Vagina (tissue), 2 donors: ENCODE results near the gene ATG2A.

Experiments
- POLR2AphosphoS5 ChIP-seq, 2 donors: sonication (generic); formaldehyde crosslinking; IDR thresholded peaks; one replicate each; pipeline ENCODE4 v1.9.0; 2017; ENCODE audit warnings: antibody characterized with exemption in 2 of 2, mild to moderate bottlenecking in 2 of 2, low read depth in 1 of 2; ENCODE audit not compliant: insufficient read depth in 1 of 2
- TF ChIP-seq, protein P1 (sequence below), 3 experiments: fragments of 450-650 bp in 2 of 3; fragments of 200-600 bp in 1 of 3; sonication (generic) in 1 of 3; IDR thresholded peaks; one replicate each; pipeline ENCODE4 v1.5.1; 2017 to 2019; ENCODE audit warnings: antibody characterized with exemption in 3 of 3, mild to moderate bottlenecking in 2 of 3, moderate library complexity in 2 of 3

DNA sequence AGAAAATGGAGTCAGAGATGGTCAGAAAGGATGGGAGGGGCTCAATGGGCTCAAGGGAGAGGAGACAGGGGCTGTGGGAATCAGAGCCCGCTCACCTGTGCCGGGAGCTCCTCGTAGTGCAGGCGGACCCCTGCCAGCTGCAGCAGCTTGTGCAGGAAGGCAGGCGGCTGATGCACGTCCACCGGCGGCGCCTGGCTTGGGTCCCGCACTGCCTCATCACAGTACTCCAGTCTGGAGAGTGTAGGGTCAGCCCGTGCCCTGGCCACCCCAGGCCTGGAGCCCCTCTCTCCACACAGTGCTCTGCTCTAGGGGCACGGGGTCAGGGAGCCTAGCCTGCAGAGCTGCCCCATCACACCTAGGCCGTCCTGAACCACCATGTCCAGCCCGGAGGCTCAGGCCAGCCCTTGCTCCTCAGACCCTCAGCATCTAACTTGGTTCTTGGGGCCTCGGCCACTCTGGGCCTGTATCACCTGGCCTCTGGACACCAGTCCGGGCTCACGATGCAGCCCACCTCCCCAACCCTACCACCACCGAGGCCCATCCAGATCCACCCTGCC lies 3.8 kb downstream of the ATG2A start:
- TF ChIP-seq POLR2AphosphoS5 (IDR thresholded peaks at IDR 0.05; ENCODE audit: insufficient read depth in 1 of 2, low read depth in 1 of 2), result no peak
- TF ChIP-seq, protein P1, sequence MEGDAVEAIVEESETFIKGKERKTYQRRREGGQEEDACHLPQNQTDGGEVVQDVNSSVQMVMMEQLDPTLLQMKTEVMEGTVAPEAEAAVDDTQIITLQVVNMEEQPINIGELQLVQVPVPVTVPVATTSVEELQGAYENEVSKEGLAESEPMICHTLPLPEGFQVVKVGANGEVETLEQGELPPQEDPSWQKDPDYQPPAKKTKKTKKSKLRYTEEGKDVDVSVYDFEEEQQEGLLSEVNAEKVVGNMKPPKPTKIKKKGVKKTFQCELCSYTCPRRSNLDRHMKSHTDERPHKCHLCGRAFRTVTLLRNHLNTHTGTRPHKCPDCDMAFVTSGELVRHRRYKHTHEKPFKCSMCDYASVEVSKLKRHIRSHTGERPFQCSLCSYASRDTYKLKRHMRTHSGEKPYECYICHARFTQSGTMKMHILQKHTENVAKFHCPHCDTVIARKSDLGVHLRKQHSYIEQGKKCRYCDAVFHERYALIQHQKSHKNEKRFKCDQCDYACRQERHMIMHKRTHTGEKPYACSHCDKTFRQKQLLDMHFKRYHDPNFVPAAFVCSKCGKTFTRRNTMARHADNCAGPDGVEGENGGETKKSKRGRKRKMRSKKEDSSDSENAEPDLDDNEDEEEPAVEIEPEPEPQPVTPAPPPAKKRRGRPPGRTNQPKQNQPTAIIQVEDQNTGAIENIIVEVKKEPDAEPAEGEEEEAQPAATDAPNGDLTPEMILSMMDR (IDR thresholded peaks at IDR 0.05), result no peak
